Neuronal stem cell (in vitro differentiated cells): ENCODE measurements around the gene POC1B.

Experiments
- DNase-seq: peaks from one replicate; pipeline ENCODE4 v3.0.0-alpha.2; 2013; ENCODE audit warnings: low spot score
- H2AFZ ChIP-seq: one replicate; pipeline ENCODE4 v1.6.1; 2013; ENCODE audit warnings: mild to moderate bottlenecking, low read length, inconsistent platforms
- H2AK5ac ChIP-seq: 2 replicates; pipeline ENCODE4 v1.6.1; 2013; ENCODE audit warnings: low read depth, mild to moderate bottlenecking, inconsistent platforms, low read length, moderate library complexity, mixed read lengths
- H2BK120ac ChIP-seq: 2 replicates; pipeline ENCODE4 v1.6.1; 2013; ENCODE audit warnings: low read depth, mild to moderate bottlenecking, inconsistent platforms, low read length, moderate library complexity, mixed read lengths
- H2BK12ac ChIP-seq: one replicate; pipeline ENCODE4 v1.6.1; 2013; ENCODE audit warnings: low read length, inconsistent platforms
- H2BK15ac ChIP-seq: 2 replicates; pipeline ENCODE4 v1.6.1; 2013; ENCODE audit warnings: mild to moderate bottlenecking, low read length, inconsistent platforms, mixed read lengths
- H2BK5ac ChIP-seq: one replicate; pipeline ENCODE4 v1.6.1; 2013; ENCODE audit warnings: inconsistent platforms, mild to moderate bottlenecking, low read length, moderate library complexity
- H3K14ac ChIP-seq: one replicate; pipeline ENCODE4 v1.6.1; 2013; ENCODE audit warnings: low read length, inconsistent platforms
- H3K18ac ChIP-seq: 2 replicates; pipeline ENCODE4 v1.6.1; 2013; ENCODE audit warnings: low read length, inconsistent platforms
- H3K23ac ChIP-seq: 2 replicates; pipeline ENCODE4 v1.6.1; 2013; ENCODE audit warnings: low read depth, mild to moderate bottlenecking, mixed read lengths, low read length, inconsistent platforms; ENCODE audit not compliant: poor library complexity
- H3K27ac ChIP-seq: replicated peaks from 3 replicates; pipeline ENCODE4 v1.5.1; 2013; ENCODE audit warnings: low read length, inconsistent platforms
- H3K27me3 ChIP-seq, 3 experiments: 2 replicates each; pipeline ENCODE4 v1.6.1; 2013; ENCODE audit warnings: low read length in 3 of 3, mild to moderate bottlenecking in 2 of 3, inconsistent platforms in 1 of 3, low read depth in 1 of 3, mixed read lengths in 1 of 3, moderate library complexity in 1 of 3; ENCODE audit not compliant: control insufficient read depth in 3 of 3, insufficient read depth in 3 of 3
- H3K36me3 ChIP-seq, 2 donors: replicated peaks in 1 of 2; 2 replicates each; pipeline ENCODE4 v1.6.1; 2013; ENCODE audit warnings: low read length in 2 of 2; ENCODE audit not compliant: control insufficient read depth in 2 of 2, insufficient read depth in 2 of 2
- H3K4ac ChIP-seq: 2 replicates; pipeline ENCODE4 v1.6.1; 2013; ENCODE audit warnings: inconsistent platforms, mild to moderate bottlenecking, low read length, moderate library complexity
- H3K4me1 ChIP-seq, 2 donors: 1 replicate in 1 of 2; 2 replicates in 1 of 2; pipeline ENCODE4 v1.6.1; 2013; ENCODE audit warnings: low read length in 2 of 2, low read depth in 1 of 2; ENCODE audit not compliant: control insufficient read depth in 2 of 2, insufficient read depth in 1 of 2
- H3K4me2 ChIP-seq: one replicate; pipeline ENCODE4 v1.6.1; 2013; ENCODE audit warnings: mild to moderate bottlenecking, low read length, inconsistent platforms; ENCODE audit not compliant: insufficient read depth, poor library complexity, severe bottlenecking
- H3K4me3 ChIP-seq, 2 donors: 2 replicates each; pipeline ENCODE4 v1.5.1; 2013; ENCODE audit warnings: low read length in 2 of 2, mild to moderate bottlenecking in 2 of 2, inconsistent platforms in 1 of 2, moderate library complexity in 1 of 2
- H3K79me1 ChIP-seq: one replicate; pipeline ENCODE4 v1.6.1; 2013; ENCODE audit warnings: low read depth, mild to moderate bottlenecking, inconsistent platforms, low read length, moderate library complexity
- H3K9ac ChIP-seq: one replicate; pipeline ENCODE4 v1.6.1; 2013; ENCODE audit warnings: mild to moderate bottlenecking, low read depth, low read length, inconsistent platforms; ENCODE audit not compliant: poor library complexity
- H3K9me3 ChIP-seq, 2 donors: replicated peaks in 1 of 2; 2 replicates each; pipeline versions ENCODE3 to v1.6.1; 2013; ENCODE audit warnings: low read length in 2 of 2, mild to moderate bottlenecking in 2 of 2, inconsistent platforms in 1 of 2, low read depth in 1 of 2, mixed read lengths in 1 of 2, moderate library complexity in 1 of 2; ENCODE audit not compliant: control insufficient read depth in 2 of 2, insufficient read depth in 1 of 2
- H4K8ac ChIP-seq: one replicate; pipeline ENCODE4 v1.6.1; 2013; ENCODE audit warnings: low read depth, mild to moderate bottlenecking, inconsistent platforms, low read length, moderate library complexity
- H4K91ac ChIP-seq: one replicate; pipeline ENCODE4 v1.6.1; 2013; ENCODE audit warnings: low read length, low read depth, mild to moderate bottlenecking, inconsistent platforms; ENCODE audit not compliant: poor library complexity
- WGBS, 2 donors: extraction: QIAGEN DNeasy Blood & Tissue Kit; methylation state at CpG; one replicate each; pipeline ENCODE4 v1.1.7; 2013; ENCODE audit warnings: missing lambda C conversion rate in 2 of 2, mixed read lengths in 1 of 2; ENCODE audit not compliant: insufficient read length in 2 of 2, insufficient replicate concordance in 1 of 2; ENCODE audit errors: extremely low coverage in 2 of 2; 5-methylcytosine and 5-hydroxymethylcytosine counted together

Gene POC1B

DNA sequence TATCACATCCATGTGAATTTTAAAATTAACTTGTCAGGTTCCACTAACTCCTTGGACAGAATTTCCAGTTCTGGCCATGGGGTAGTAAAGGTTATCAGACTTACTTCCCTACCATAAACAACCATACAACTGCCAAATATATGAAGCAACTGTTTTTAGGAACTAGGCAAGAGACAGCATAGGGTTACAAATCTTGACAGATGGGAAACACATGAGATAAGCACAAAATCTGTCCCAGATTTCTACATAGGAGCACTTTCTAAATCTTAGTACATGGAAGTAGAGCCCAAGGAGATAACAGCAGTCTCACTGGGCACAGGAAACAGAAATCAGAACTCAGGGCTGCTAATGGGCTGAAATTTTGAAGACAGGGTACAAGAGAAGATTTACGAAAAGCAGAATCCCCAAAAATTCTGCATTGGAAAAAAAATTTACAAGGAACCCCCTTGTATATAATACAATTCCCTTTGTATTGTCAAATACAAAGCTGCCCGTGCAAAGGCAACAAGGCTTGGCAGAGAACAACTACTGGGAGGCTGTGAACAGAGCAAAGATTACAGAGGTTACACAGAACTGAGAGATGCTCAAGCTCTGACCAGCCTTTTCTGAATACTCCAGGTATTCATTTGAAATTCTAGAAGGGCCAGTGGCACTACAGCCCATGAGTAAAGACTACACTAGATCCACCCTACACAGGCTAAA is 44.5 kb downstream of the POC1B start:
- Histone ChIP-seq H2BK15ac (no peak overlapping the region), H2AFZ (no peak overlapping the region), H2BK12ac (no peak overlapping the region), H2BK120ac (no peak overlapping the region), H3K4me3 (no peak overlapping the region), H2AK5ac (no peak overlapping the region), H3K27me3 (no peaks in the 10 kb centered on the region), H3K4me2 (no peak overlapping the region), H2BK5ac (no peak overlapping the region), H4K91ac (no peak overlapping the region), H3K14ac (no peak overlapping the region), H4K8ac (no peak overlapping the region), H3K9me3 (no peaks in the 10 kb centered on the region), H3K4ac (no peak overlapping the region), H3K9ac (no peak overlapping the region), H3K23ac (no peak overlapping the region), H3K18ac (no peak overlapping the region), H3K27ac (no peak overlapping the region), H3K79me1 (no peaks in the 10 kb centered on the region), H3K36me3 (no peaks in the 10 kb centered on the region), H3K4me1 (peaks cover 0 to 2% of the 10 kb centered on the region in 2 donors)
- no peak for DNase-seq
- no CpG with 5 or more reads among the region's 2 CpGs for WGBS, 2 donors

DNA sequence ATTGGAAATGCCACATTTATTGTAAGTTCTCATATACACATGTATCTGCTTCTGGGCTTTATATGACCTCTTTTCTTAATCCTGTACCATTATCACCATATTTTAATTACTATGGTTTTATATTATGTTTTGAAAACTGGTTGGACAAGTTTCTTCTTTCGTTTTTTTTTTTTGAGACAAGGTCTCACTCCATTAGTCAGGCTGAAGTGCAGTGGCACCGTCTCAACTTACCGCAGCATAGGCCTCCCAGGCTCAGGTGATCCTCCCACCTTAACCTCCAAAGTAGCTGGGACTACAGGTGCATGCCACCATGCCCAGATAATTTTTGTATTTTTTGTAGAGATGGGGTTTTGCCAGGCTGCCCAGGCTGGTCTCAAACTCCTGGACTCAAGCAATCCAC is 45.9 kb downstream of the POC1B start:
- H3K4ac ChIP-seq, result no peak overlapping the region
- no peak overlapping the region for H2AK5ac ChIP-seq
- no peaks in the 10 kb centered on the region for H3K9me3 ChIP-seq
- no peak for DNase-seq
- no peak overlapping the region for H2BK5ac ChIP-seq
- no peak overlapping the region for H3K9ac ChIP-seq
- no peak overlapping the region for H2AFZ ChIP-seq
- no peak overlapping the region for H3K23ac ChIP-seq
- H3K14ac ChIP-seq, result no peak overlapping the region
- no peak overlapping the region for H4K91ac ChIP-seq
- H3K79me1 ChIP-seq, result no peaks in the 10 kb centered on the region
- no peaks in the 10 kb centered on the region for H3K4me1 ChIP-seq
- no peak overlapping the region for H3K4me3 ChIP-seq
- no peaks in the 10 kb centered on the region for H3K27me3 ChIP-seq
- H4K8ac ChIP-seq, result no peak overlapping the region
- no peak overlapping the region for H3K18ac ChIP-seq
- no peak overlapping the region for H2BK12ac ChIP-seq
- no peak overlapping the region for H3K27ac ChIP-seq
- no peak overlapping the region for H2BK120ac ChIP-seq
- no peak overlapping the region for H3K4me2 ChIP-seq
- H3K36me3 ChIP-seq, result no peaks in the 10 kb centered on the region
- WGBS, 2 donors, result no CpG with 5 or more reads among the region's 3 CpGs
- H2BK15ac ChIP-seq, result no peak overlapping the region

DNA sequence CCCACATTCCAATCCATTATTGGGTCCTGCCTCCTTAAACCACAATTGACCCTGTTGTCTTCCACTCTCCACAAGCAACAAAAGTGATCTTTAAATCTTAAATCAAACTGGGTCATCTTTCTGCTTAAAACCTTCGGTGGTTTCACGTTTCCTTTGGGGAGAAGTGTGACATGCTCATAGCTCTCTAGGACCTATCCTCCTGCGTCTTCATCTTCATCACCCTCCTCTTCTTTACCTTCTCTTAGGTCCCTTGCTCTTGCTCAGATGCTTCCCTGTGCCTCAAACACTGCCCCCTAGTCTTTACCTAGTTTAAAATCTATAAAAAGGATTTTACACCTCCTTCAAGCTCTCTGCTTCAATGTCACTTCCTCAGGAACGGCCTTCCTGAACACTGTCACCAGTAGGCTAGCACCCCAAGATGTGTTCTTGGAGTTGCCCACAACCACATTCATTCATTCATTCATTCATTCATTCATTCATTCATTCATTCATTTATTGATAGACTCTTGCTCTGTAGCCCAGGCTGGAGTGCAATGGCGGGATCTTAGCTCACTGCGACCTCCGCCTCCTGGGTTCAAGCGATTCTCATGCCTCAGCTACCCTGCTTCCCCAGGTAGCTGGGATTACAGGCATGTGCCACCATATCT is 48.1 kb downstream of the POC1B start:
- H3K4me2 ChIP-seq, result no peak overlapping the region
- no peak overlapping the region for H4K91ac ChIP-seq
- H3K36me3 ChIP-seq, result no peaks in the 10 kb centered on the region
- H3K14ac ChIP-seq, result no peak overlapping the region
- no peak overlapping the region for H2BK120ac ChIP-seq
- H3K27me3 ChIP-seq, result no peaks in the 10 kb centered on the region
- no peak overlapping the region for H3K18ac ChIP-seq
- no peak overlapping the region for H3K4ac ChIP-seq
- peaks cover 0 to under 1% of the 10 kb centered on the region in 2 donors for H3K4me1 ChIP-seq
- H3K27ac ChIP-seq, result no peak overlapping the region
- H3K4me3 ChIP-seq, result no peak overlapping the region
- DNase-seq, result no peak
- H3K9me3 ChIP-seq, result no peaks in the 10 kb centered on the region
- H3K9ac ChIP-seq, result no peak overlapping the region
- no peak overlapping the region for H4K8ac ChIP-seq
- no CpG with 5 or more reads among the region's 8 CpGs for WGBS, 2 donors
- H2BK12ac ChIP-seq, result no peak overlapping the region
- H2AFZ ChIP-seq, result no peak overlapping the region
- H2BK15ac ChIP-seq, result no peak overlapping the region
- no peaks in the 10 kb centered on the region for H3K79me1 ChIP-seq
- no peak overlapping the region for H2AK5ac ChIP-seq
- no peak overlapping the region for H3K23ac ChIP-seq
- H2BK5ac ChIP-seq, result no peak overlapping the region

DNA sequence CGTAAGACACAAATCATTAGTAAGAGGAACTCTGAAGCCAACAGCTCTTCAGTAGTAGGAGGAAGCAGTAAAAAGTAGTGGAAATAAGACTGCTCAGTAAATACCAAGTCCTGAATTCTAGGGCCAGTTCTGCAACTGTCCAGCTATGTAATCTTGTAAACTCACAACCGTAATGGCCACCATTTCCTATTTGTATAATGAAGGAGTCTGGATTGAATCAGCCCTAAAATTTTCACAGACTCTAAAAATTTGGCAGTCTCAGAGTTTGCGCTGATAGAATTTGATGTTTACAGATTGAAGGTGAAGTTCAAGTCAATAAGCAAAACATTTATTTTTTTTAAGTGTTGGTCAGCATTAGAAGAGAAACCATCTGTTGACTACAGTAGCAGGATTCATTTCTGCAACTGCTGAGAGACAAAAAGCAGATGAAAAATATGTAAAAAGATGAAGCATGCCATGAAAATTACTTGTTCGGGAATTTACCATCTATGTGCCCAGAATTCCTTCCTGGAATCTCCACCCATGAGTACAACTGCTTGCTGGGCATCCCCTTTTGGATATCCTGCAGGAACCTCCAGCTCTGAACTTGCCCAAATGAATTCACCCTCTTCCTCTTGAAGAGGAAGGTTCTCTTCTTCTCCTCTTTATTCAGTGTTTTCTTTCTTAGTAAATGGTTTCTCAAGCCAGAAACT is 48.8 kb downstream of the POC1B start:
- Histone ChIP-seq H3K18ac (no peak overlapping the region), H3K23ac (no peak overlapping the region), H3K14ac (no peak overlapping the region), H2AK5ac (no peak overlapping the region), H2BK5ac (no peak overlapping the region), H2BK12ac (no peak overlapping the region), H2AFZ (no peak overlapping the region), H2BK120ac (no peak overlapping the region), H3K36me3 (no peaks in the 10 kb centered on the region), H3K27me3 (no peaks in the 10 kb centered on the region), H3K9ac (no peak overlapping the region), H3K27ac (no peak overlapping the region), H2BK15ac (no peak overlapping the region), H3K4me3 (no peak overlapping the region), H4K8ac (no peak overlapping the region), H4K91ac (no peak overlapping the region), H3K4me2 (no peak overlapping the region), H3K4ac (no peak overlapping the region), H3K9me3 (no peaks in the 10 kb centered on the region), H3K4me1 (peaks cover 0 to 4% of the 10 kb centered on the region in 2 donors), H3K79me1 (no peaks in the 10 kb centered on the region)
- no peak for DNase-seq
- no CpG with 5 or more reads among the region's 4 CpGs for WGBS, 2 donors
